DOHH2 (cell line): ENCODE data around the gene HMMR.

Experiments used
- EZH2phosphoT487 ChIP-seq: fragments of 200-600 bp; sonication (generic); IDR thresholded peaks from 2 replicates; pipeline ENCODE4 v1.6.1; 2017; ENCODE audit warnings: borderline replicate concordance, mild to moderate bottlenecking, antibody characterized with exemption, low read length, moderate library complexity, mixed read lengths
- TF ChIP-seq, protein P1 (sequence below): fragments of 200-600 bp; sonication (generic); IDR thresholded peaks from one replicate; pipeline ENCODE4 v1.5.1; 2014; ENCODE audit warnings: antibody characterized with exemption, mild to moderate bottlenecking, low read depth, low read length; ENCODE audit not compliant: poor library complexity, severe bottlenecking

DNA sequence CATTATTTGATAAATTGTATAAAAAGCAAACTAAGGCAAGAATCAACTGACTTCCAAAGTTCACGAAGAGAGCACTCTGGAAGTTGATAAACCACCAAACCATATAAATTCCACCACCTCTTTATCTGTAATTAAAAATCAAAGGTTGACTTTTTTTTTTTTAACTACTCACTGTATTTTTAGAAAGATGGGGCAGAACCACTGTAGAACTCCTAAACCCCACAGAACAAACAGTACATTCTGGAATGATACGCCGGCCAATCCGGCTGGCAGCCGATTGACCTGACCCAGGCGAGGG is 23.5 kb upstream of the HMMR start:
- TF ChIP-seq, protein P1, sequence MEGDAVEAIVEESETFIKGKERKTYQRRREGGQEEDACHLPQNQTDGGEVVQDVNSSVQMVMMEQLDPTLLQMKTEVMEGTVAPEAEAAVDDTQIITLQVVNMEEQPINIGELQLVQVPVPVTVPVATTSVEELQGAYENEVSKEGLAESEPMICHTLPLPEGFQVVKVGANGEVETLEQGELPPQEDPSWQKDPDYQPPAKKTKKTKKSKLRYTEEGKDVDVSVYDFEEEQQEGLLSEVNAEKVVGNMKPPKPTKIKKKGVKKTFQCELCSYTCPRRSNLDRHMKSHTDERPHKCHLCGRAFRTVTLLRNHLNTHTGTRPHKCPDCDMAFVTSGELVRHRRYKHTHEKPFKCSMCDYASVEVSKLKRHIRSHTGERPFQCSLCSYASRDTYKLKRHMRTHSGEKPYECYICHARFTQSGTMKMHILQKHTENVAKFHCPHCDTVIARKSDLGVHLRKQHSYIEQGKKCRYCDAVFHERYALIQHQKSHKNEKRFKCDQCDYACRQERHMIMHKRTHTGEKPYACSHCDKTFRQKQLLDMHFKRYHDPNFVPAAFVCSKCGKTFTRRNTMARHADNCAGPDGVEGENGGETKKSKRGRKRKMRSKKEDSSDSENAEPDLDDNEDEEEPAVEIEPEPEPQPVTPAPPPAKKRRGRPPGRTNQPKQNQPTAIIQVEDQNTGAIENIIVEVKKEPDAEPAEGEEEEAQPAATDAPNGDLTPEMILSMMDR, result no peak
- no peak for TF ChIP-seq EZH2phosphoT487
